IMR-90 (cell line): Measurements from ENCODE around the gene EYS. TPM values are rescaled to one million over a fixed set of nuclear protein-coding genes. Genes with fewer than 3 reads are reported as not detected.

Experiments
- ATAC-seq: fragments of 200-7000 bp; cut with Tn5 transposase; 2 replicates; pipeline ENCODE4 v1.9.1; 2020; ENCODE audit warnings: low read depth, mild to moderate bottlenecking, moderate library complexity
- BruUV-seq: library from RNA; stranded (reverse); fragments of 400-500 nt; replicated peaks from 2 replicates; lab custom pipeline; 2021; lab: Mats Ljungman, UMichigan
- CTCF ChIA-PET: fragments of 300-600 bp; formaldehyde crosslinking; extraction: SDS; loops from one replicate; lab custom pipeline; 2021; ENCODE audit warnings: antibody characterized with exemption; lab: Yijun Ruan, JAX
- POLR2A ChIA-PET: fragments of 300-600 bp; sonication (Branson Sonifier 250); formaldehyde crosslinking; loops from one replicate; lab custom pipeline; 2022; ENCODE audit warnings: antibody characterized with exemption; ENCODE audit not compliant: unreplicated experiment; lab: Charles Lee
- DNase-seq: peaks from one replicate; pipeline ENCODE4 v3.0.0; 2013
- H2AFZ ChIP-seq: replicated peaks from 2 replicates; pipeline ENCODE3; 2013; ENCODE audit warnings: low read length, mild to moderate bottlenecking; ENCODE audit not compliant: poor library complexity
- H2AK5ac ChIP-seq: 2 replicates; pipeline ENCODE4 v1.6.1; 2013; ENCODE audit warnings: low read depth, low read length, inconsistent platforms
- H2AK9ac ChIP-seq: replicated peaks from 2 replicates; pipeline ENCODE3; 2013; ENCODE audit warnings: mild to moderate bottlenecking, low read depth, low read length, moderate library complexity; ENCODE audit not compliant: poor library complexity
- H2BK120ac ChIP-seq: 2 replicates; pipeline ENCODE4 v1.6.1; 2013; ENCODE audit warnings: low read depth, low read length, inconsistent platforms
- H2BK15ac ChIP-seq: 3 replicates; pipeline ENCODE4 v1.6.1; 2013; ENCODE audit warnings: low read depth, low read length, inconsistent platforms
- H2BK20ac ChIP-seq: 2 replicates; pipeline ENCODE4 v1.6.1; 2013; ENCODE audit warnings: low read depth, mild to moderate bottlenecking, inconsistent platforms, low read length, moderate library complexity
- H2BK5ac ChIP-seq: 2 replicates; pipeline ENCODE4 v1.6.1; 2013; ENCODE audit warnings: mild to moderate bottlenecking, low read depth, low read length, inconsistent platforms; ENCODE audit not compliant: poor library complexity, severe bottlenecking
- H3K14ac ChIP-seq: replicated peaks from 2 replicates; pipeline ENCODE4 v1.6.1; 2013; ENCODE audit warnings: low read depth, low read length, inconsistent platforms
- H3K18ac ChIP-seq: 2 replicates; pipeline ENCODE4 v1.6.1; 2013; ENCODE audit warnings: low read depth, low read length, control low read depth
- H3K23ac ChIP-seq: 2 replicates; pipeline ENCODE4 v1.6.1; 2013; ENCODE audit warnings: low read depth, low read length, inconsistent platforms
- H3K27ac ChIP-seq: 2 replicates; pipeline ENCODE4 v1.5.1; 2013; ENCODE audit warnings: mild to moderate bottlenecking, control low read depth, low read length; ENCODE audit not compliant: insufficient read depth
- H3K27me3 ChIP-seq: 2 replicates; pipeline ENCODE4 v1.6.1; 2013; ENCODE audit warnings: low read length; ENCODE audit not compliant: control insufficient read depth, insufficient read depth
- H3K36me3 ChIP-seq: 2 replicates; pipeline ENCODE4 v1.6.1; 2013; ENCODE audit warnings: low read length, mixed read lengths; ENCODE audit not compliant: control insufficient read depth, insufficient read depth
- H3K4ac ChIP-seq: 2 replicates; pipeline ENCODE4 v1.6.1; 2013; ENCODE audit warnings: low read depth, low read length, inconsistent platforms
- H3K4me1 ChIP-seq: 2 replicates; pipeline ENCODE4 v1.6.1; 2013; ENCODE audit warnings: low read length, mixed read lengths; ENCODE audit not compliant: control insufficient read depth, insufficient read depth
- H3K4me2 ChIP-seq: 2 replicates; pipeline ENCODE4 v1.6.1; 2013; ENCODE audit warnings: low read depth, mild to moderate bottlenecking, control low read depth, low read length, moderate library complexity
- H3K4me3 ChIP-seq: 2 replicates; pipeline ENCODE4 v1.5.1; 2013; ENCODE audit warnings: low read depth, mild to moderate bottlenecking, control low read depth, low read length, moderate library complexity; ENCODE audit not compliant: insufficient read depth
- H3K56ac ChIP-seq: 2 replicates; pipeline ENCODE4 v1.6.1; 2013; ENCODE audit warnings: low read length, inconsistent platforms; ENCODE audit not compliant: insufficient read depth; ENCODE audit errors: extremely low read depth
- H3K79me1 ChIP-seq, 2 experiments: 2 replicates each; pipeline ENCODE4 v1.6.1; 2013; ENCODE audit warnings: low read length in 2 of 2, inconsistent platforms in 1 of 2, low read depth in 1 of 2
- H3K9ac ChIP-seq: 2 replicates; pipeline ENCODE4 v1.6.1; 2013; ENCODE audit warnings: low read depth, low read length, control low read depth
- H3K9me1 ChIP-seq: 2 replicates; pipeline ENCODE4 v1.6.1; 2013; ENCODE audit warnings: low read length, inconsistent platforms; ENCODE audit not compliant: insufficient read depth
- H3K9me3 ChIP-seq: 2 replicates; pipeline ENCODE4 v1.6.1; 2013; ENCODE audit warnings: low read length; ENCODE audit not compliant: control insufficient read depth, insufficient read depth
- H4K20me1 ChIP-seq: 2 replicates; pipeline ENCODE4 v1.6.1; 2013; ENCODE audit warnings: low read length, inconsistent platforms; ENCODE audit not compliant: insufficient read depth
- H4K5ac ChIP-seq: 2 replicates; pipeline ENCODE4 v1.6.1; 2013; ENCODE audit warnings: mild to moderate bottlenecking, low read depth, low read length, control low read depth
- H4K8ac ChIP-seq, 2 experiments: 2 replicates each; pipeline ENCODE4 v1.6.1; 2013; ENCODE audit warnings: low read depth in 2 of 2, low read length in 2 of 2, control low read depth in 1 of 2, inconsistent platforms in 1 of 2
- H4K91ac ChIP-seq: 2 replicates; pipeline ENCODE4 v1.6.1; 2013; ENCODE audit warnings: low read depth, low read length, inconsistent platforms; ENCODE audit not compliant: insufficient read depth
- BHLHE40 ChIP-seq: fragments of 150-350 bp; IDR thresholded peaks from 2 replicates; pipeline ENCODE4 v1.6.1; 2016; ENCODE audit warnings: mild to moderate bottlenecking, low read depth, low read length
- CEBPB ChIP-seq: IDR thresholded peaks from 2 replicates; pipeline ENCODE4 v1.6.1; 2012; ENCODE audit warnings: low read depth, low read length, improper control_type of control experiment
- MAFK ChIP-seq: IDR thresholded peaks from 2 replicates; pipeline ENCODE4 v1.6.1; 2012; ENCODE audit warnings: low read depth, low read length, improper control_type of control experiment
- MXI1 ChIP-seq: IDR thresholded peaks from 2 replicates; pipeline ENCODE4 v1.6.1; 2012; ENCODE audit warnings: low read depth, mild to moderate bottlenecking, low read length, moderate library complexity, borderline replicate concordance
- NFE2L2 ChIP-seq: fragments of 150-350 bp; IDR thresholded peaks from 2 replicates; pipeline ENCODE4 v1.6.1; 2016; ENCODE audit warnings: low read depth, mild to moderate bottlenecking, low read length
- POLR2A ChIP-seq: IDR thresholded peaks from 2 replicates; pipeline ENCODE4 v1.6.1; 2012; ENCODE audit warnings: mild to moderate bottlenecking, low read depth, low read length
- RAD21 ChIP-seq: IDR thresholded peaks from 2 replicates; pipeline ENCODE4 v1.6.1; 2012; ENCODE audit warnings: low read length, improper control_type of control experiment
- RFX5 ChIP-seq: IDR thresholded peaks from 2 replicates; pipeline ENCODE4 v1.8.0; 2012; ENCODE audit warnings: low read depth, mild to moderate bottlenecking, low read length, moderate library complexity
- WGBS, 2 experiments: methylation state at CpG; one replicate each; pipeline versions ENCODE4 v1.1.5 to v1.1.7; 2013; ENCODE audit warnings: missing lambda C conversion rate in 2 of 2; ENCODE audit not compliant: insufficient read length in 1 of 2; ENCODE audit errors: extremely low coverage in 2 of 2; 5-methylcytosine and 5-hydroxymethylcytosine counted together
- dilution Hi-C: fragments of 300-500 bp; cut with HindIII; formaldehyde crosslinking; loops from one replicate; pipeline ENCODE4 v1.14.3; 2018; ENCODE audit warnings: low sequenced_read_pairs; ENCODE audit not compliant: unreplicated experiment
- in situ Hi-C: fragments of 300-500 bp; cut with MboI; formaldehyde crosslinking; loops from 3 replicates; pipeline ENCODE4 v1.14.3; 2019; ENCODE audit warnings: low sequenced_read_pairs, inconsistent platforms, mixed read lengths
- intact Hi-C: fragments of 100-400 bp; cut with micrococcal nuclease; formaldehyde crosslinking; loops from 2 replicates; pipeline ENCODE4 v1.10.0; 2022
- polyA plus RNA-seq, 3 experiments: library from polyadenylated mRNA; depleted of rRNA; stranded (reverse); fragments of >200 nt; gene quantifications; 2 replicates each; pipeline ENCODE4 v1.2.3, GENCODE V29; 2012; ENCODE audit warnings: low replicate concordance in 1 of 3
- total RNA-seq: library from RNA; depleted of rRNA; stranded (reverse); fragments of >200 nt; gene quantifications from 2 replicates; pipeline ENCODE4 v1.2.3, GENCODE V29; 2012
- TF ChIP-seq, protein P1 (sequence below): conservative IDR thresholded peaks from 2 replicates; pipeline ENCODE4 v1.5.1; 2012; ENCODE audit warnings: mild to moderate bottlenecking, low read depth, low read length, improper control_type of control experiment
- TF ChIP-seq, protein P2 (sequence below): fragments of 150-350 bp; IDR thresholded peaks from 2 replicates; pipeline ENCODE4 v1.6.1; 2017; ENCODE audit warnings: mild to moderate bottlenecking, antibody characterized with exemption, low read length, low read depth

EYS gene
- total and polyA plus RNA-seq, 2 of the 4 experiments (the other 2 are of a cell fraction): under 0.01 TPM; not detected in 1

DNA sequence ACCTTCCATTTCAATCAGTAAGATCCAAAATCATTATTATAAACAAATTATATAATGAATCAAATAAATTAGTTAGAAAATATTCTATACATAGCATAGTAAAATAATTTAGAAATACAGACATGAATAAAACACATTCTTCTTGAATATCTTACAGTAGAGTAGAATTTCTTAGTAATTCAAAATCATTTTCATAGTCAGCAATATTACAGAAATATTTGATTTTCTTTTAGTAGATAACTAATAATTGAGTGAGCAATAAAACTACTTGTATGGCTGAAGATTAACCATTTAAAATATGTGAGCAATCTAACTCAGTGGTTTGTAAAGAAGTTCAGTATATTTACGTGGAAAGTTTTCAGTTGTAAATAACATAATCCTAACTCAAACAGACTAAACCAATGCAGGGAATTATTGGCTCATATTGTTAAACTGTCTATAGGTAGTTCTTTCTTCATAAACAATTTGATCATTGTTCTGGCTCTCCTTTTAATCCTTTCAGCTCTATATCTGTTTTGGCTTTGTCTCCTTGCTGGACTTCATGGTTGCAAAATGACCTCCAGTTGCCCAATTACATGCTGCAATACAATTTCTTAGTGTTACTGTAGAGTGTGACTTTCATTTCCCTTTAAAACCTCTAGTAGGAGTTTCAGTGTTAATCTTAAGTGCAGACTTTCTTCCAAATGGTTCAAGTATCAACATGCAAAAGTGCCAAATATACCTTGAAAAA lies 307.5 kb downstream of the EYS start:
- no peaks in the 10 kb centered on the region for H3K79me1 ChIP-seq
- BruUV-seq: no TSS peak

More for the DNA sequence above, 307.5 kb downstream of the EYS start:
- no peak overlapping the region for H2BK120ac ChIP-seq
- no peak overlapping the region for H3K9ac ChIP-seq
- ChIA-PET POLR2A (no interaction called here), CTCF (no interaction called here)
- no peaks in the 10 kb centered on the region for H3K4me1 ChIP-seq
- no peak overlapping the region for H3K4ac ChIP-seq
- H3K23ac ChIP-seq: no peak overlapping the region
- no peak overlapping the region for H3K14ac ChIP-seq
- in situ Hi-C loops: no loop called here
- no peak overlapping the region for H2AFZ ChIP-seq
- H3K9me1 ChIP-seq: no peaks in the 10 kb centered on the region
- H4K5ac ChIP-seq: no peak overlapping the region
- no peaks in the 10 kb centered on the region for H3K36me3 ChIP-seq
- H2BK15ac ChIP-seq: no peak overlapping the region
- no peaks in the 10 kb centered on the region for H3K27me3 ChIP-seq
- DNase-seq (no peak), ATAC-seq (no peak)
- intact Hi-C loops: no loop called here
- TF ChIP-seq, protein P1, sequence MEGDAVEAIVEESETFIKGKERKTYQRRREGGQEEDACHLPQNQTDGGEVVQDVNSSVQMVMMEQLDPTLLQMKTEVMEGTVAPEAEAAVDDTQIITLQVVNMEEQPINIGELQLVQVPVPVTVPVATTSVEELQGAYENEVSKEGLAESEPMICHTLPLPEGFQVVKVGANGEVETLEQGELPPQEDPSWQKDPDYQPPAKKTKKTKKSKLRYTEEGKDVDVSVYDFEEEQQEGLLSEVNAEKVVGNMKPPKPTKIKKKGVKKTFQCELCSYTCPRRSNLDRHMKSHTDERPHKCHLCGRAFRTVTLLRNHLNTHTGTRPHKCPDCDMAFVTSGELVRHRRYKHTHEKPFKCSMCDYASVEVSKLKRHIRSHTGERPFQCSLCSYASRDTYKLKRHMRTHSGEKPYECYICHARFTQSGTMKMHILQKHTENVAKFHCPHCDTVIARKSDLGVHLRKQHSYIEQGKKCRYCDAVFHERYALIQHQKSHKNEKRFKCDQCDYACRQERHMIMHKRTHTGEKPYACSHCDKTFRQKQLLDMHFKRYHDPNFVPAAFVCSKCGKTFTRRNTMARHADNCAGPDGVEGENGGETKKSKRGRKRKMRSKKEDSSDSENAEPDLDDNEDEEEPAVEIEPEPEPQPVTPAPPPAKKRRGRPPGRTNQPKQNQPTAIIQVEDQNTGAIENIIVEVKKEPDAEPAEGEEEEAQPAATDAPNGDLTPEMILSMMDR: no peak
- TF ChIP-seq, protein P2, sequence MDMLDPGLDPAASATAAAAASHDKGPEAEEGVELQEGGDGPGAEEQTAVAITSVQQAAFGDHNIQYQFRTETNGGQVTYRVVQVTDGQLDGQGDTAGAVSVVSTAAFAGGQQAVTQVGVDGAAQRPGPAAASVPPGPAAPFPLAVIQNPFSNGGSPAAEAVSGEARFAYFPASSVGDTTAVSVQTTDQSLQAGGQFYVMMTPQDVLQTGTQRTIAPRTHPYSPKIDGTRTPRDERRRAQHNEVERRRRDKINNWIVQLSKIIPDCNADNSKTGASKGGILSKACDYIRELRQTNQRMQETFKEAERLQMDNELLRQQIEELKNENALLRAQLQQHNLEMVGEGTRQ: no peak
- TF ChIP-seq CEBPB: no peak
- TF ChIP-seq RFX5: no peak
- TF ChIP-seq BHLHE40: no peak
- no peak for TF ChIP-seq RAD21
- no peak for TF ChIP-seq NFE2L2
- no peak for TF ChIP-seq POLR2A
- TF ChIP-seq MAFK: no peak
- TF ChIP-seq MXI1: no peak
- H2BK5ac ChIP-seq: no peak overlapping the region
- no CpG with 5 or more reads among the region's 1 CpG for WGBS, 2 experiments
- H3K4me3 ChIP-seq: no peak overlapping the region
- no peak overlapping the region for H3K27ac ChIP-seq
- H2AK5ac ChIP-seq: no peak overlapping the region
- H4K8ac ChIP-seq: no peak overlapping the region
- no peak overlapping the region for H3K18ac ChIP-seq
- no peak overlapping the region for H3K56ac ChIP-seq
- H4K91ac ChIP-seq: no peak overlapping the region
- H4K20me1 ChIP-seq: no peaks in the 10 kb centered on the region
- no peak overlapping the region for H2AK9ac ChIP-seq
- no peaks in the 10 kb centered on the region for H3K9me3 ChIP-seq
- H3K4me2 ChIP-seq: no peak overlapping the region
- dilution Hi-C loops: no loop called here
- no peak overlapping the region for H2BK20ac ChIP-seq
